NCI-H82 treated with DMSO at 0.1 percent for 48 hours (cell line): ENCODE results near the gene GNB1.

Experiments used
- DNase-seq: peaks from one replicate; lab custom pipeline; 2025; ENCODE audit not compliant: unreplicated experiment; lab: John Stamatoyannopoulos, UW

The GNB1 gene

DNA sequence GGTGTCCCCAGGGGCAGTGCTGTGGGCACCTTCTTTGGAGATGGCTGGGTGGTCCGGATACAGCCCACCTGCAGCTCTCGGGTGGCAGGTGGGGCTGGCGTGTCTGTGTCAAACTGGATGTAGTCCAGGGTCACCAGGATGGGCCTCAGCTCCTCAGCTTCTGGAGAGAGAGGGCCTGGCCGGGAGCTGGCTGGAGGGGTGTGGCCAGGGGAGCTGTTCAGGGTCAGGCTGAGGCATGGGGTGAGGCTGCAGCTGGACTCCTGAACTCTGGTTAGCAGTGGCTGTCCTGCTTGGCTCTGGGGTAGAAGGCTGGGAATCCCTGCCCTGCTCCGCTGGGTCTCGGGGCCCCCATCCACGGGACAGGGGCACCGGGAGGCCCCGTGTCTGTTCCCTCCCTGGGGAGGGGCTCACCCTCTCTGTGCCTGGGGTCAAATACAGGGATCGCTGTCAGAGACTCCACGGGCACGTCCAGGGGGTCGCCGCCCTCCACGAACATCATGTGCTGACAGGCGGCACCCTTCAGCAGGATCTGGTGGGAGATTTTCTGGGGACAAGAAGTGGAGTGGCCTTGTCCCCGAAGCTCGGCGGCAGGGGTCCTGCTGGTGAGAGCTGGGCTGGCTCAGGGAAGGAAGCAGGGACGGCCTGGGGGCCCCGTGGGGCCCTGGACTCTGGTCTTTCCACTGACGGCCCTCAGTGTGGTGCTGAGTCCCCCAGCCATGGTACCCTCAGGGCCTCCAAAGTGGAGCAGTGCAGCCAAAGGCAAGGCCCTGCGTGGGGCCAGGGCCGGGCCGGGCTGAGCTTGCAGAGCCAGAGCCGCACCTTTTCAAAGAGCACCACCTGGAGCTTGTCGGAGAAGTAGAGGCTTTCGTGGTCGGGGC, 32.3 kb upstream of the GNB1 start:
- DNase-seq = no peak

- DNase-seq = no peak
Observed at GRCh38 chr1:1922702-1922955, 31.7 kb upstream of the GNB1 start.

- no peak for DNase-seq
Observed at GRCh38 chr1:1921901-1922701, 31.2 kb upstream of the GNB1 start.

GRCh38 chr1:1921459-1921862, 30.6 kb upstream of the GNB1 start:
- no peak for DNase-seq

GRCh38 chr1:1920608-1921458, 29.9 kb upstream of the GNB1 start:
- DNase-seq = no peak

DNA sequence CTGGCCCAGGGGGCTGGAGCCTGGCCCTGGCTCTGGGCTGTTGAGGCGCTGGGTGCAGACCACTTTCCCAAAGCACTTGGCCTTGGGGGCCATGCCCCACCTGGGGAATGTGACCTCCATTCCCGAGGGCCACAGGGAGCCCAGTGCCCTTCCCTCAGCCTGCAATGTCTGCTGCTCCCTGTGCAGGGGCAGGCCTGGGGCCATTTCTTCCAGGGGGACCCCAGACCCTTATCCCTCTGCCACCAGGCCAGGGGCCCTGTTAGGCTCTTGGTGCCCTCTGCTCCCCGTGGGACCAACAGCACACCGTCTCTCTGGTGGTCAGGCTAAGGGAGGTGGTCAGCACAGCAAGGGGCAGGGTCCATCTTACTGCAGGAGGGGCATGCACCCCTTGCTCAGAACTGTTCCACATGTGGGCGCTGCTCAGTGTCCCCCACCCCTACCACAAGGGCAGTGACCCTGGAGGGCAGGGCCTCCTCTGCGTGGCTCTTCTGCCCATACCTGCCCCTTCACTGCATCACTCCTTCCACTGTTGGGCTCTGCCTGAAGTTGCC, 29.2 kb upstream of the GNB1 start:
- no peak for DNase-seq

GRCh38 chr1:1919304-1920056, 28.6 kb upstream of the GNB1 start:
- peak; percentile 93 for DNase-seq

DNA sequence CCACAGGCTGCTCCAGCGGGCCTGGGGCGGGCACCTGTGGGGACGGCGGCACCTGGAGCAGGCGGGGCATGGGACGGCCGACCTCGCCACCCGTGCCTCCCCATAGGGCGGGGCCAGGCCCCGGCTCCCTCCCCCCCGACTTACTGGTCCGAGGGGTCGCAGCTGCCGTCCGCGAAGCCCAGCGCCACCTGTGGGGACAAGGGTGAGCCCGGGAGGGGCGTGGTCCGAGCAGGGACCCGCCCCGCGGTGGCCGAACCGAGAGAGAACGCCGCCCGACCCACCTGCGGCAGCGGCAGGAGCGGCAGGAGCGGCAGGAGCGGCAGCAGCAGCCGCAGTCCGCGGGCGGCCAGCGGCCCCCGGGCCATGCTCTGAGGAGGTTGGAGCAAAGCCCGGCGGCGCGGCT, 28.0 kb upstream of the GNB1 start, which contains the start of gene TMEM52:
TSS of gene TMEM52 (minus strand) at position 379 of the 403 bp plus-strand sequence. CDS start at position 365, 14 bp downstream.
- DNase-seq = no peak

DNA sequence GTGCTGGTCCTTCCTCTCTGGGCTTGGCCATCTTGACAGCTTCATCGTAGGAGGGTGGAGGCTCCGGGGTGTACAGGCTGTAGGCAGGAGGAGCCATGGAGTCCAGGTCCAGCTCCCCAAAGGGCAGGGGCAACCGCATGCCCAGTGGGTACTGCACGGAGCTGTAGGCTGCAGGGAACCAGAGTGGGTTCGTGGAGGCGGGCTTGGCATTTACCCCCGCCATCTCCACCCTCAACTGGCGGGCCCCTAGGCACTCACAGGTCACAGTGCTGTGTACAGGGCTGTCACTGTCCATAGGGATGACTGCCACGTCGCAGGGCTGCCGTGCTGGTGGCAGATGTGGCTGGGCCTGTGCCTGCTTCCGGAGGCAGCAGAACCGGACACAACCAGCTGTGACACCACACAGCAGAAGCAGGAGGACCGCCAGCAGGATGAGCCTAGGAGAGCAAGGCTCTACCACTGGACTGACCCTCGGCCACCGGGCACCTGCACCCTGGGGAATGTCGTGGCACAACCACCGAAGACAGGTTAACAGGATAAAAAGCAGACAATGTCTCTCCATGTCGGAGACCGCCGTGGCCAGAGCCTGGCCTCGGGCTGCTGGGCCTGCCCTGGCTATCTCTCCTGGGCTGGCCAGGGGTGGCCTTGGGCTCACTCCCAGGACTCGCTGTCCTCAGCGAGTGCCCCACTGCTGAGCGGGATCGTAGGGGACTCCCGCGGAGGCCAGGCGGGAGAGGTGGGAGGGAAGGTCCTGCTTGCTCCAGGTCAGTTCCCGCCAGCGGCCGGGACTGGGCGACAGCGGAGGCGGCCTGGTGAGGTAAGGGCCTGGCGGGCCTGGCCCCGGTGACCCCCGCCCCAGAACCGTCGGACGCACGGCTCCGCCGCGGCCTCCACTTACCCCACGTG, 27.4 kb upstream of the GNB1 start:
- no peak for DNase-seq

- DNase-seq = no peak
Observed at GRCh38 chr1:1917304-1917976, 26.6 kb upstream of the GNB1 start.

GRCh38 chr1:1916851-1917251, 26.0 kb upstream of the GNB1 start:
- no peak for DNase-seq

DNA sequence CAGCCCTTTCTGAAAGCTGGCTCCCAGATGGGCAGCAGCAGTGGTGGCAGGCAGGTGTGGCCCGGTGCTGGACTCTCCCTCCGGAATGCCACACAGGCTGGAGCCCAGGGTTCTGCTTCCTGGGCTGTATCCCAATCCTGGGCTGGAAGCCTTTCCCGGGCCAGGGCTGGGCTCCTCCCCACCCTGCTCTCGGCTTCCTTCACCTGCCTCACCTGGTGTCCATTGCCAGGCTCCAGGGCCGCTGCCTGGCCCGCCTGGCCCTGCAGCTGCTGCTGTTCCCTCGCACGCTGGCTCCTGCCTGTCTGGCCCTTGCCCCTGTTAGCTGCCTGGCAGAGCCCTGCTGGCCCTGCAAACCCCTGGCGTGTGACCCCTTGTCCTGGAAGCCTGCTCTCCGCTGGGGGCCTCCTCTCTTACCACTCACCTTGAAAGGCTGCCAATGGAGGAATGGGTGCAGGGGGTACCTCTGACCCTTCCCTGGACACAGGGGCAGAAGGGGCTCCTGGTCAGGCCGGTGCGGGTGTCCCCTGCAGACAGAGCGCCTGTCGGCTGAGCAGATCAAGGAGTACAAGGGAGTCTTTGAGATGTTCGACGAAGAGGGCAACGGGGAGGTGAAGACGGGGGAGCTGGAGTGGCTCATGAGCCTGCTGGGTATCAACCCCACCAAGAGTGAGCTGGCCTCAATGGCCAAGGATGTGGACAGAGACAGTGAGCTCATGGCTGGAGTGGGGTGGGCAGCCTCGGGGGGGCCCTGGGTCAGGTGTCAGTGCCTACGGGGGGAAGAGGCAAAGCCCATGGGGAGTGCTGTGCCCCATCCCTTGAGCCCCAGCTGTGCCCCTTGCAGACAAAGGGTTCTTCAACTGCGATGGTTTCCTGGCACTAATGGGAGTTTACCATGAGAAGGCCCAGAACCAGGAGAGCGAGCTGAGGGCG, 25.3 kb upstream of the GNB1 start:
- no peak for DNase-seq

DNA sequence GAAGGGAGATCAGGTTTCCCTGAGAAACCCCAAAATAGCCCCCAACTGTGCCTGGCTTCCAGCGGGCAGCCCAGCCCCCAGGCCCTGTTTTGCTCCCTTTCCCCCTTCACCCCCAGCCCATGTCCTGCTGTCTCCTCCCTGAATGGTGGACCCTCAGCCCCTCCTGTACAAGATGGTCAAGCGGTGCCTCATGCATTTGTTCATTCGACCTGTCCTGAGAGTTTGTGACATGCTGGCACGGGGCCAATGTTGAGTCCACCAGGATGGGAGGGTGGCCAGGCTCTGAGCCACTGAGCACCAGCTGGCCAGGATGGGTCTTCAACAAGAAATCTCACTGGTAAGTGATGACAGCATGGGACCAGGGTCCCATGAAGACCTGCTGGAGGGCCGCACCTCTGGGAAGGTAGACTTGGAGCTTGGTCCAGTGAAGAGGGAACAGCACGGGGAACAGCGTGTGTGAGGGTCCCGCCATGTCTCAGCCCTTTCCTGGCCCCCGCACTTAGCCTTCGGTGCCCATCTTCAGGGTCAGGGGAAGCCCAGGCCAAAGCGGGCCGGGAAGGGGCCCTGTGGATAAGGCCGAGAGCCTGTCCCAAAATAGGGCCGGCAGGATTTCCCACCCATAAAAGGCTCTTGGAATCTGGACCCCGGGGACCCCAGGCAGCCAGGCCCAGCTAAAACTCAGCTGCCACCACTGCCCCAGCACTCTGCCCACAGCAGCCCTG, 24.2 kb upstream of the GNB1 start, which contains the start of gene CALML6:
TSS of gene CALML6 (plus strand) at position 290 of the 722 bp plus-strand sequence. CDS start at position 311, 21 bp downstream.
- DNase-seq = no peak

DNA sequence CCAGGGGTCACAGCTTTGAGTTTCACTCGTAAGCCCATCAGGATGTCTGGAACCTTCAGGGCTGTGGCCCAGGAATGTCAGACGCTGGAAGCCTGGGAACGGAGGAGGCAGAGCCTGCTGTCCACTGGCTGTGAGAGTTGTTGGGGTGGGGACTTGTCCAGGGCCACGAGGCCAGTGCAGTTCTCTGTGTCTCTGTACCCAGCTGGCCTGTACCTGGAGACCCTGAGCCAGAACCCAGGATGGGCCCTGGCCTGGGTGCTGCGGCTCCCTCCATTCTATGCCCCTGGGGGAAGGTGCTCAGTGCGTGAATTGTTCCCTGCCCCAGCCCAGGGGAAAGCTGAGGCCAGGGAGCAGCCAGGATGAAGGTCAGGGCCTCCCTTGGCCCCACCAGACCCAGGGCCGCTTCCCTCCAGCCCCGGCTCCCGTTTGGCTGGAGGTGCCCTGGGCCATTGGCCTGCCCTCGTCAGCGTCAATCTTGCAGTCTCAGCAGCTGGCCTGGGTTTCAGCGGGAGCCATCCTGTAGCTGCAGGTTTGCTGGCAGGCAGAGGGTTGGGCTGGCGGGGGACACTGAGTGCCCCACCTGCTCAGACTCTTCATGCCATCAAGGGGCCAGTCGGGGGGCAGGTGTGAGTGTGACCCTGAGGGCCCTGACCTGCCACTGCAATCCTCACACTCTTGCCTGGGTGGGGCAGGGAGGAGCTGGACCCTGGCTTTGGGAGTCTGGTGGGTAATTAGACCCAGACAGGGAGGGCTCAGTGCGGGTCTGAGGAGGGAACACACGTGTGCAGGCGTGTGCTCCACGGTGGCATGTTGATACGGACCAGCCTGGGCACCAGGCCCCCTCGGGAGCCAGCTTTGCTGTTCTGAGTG, 23.4 kb upstream of the GNB1 start:
- no peak for DNase-seq

- DNase-seq = no peak
Observed at GRCh38 chr1:1911350-1912041, 20.6 kb upstream of the GNB1 start.
